GM12874 (cell line): Measurements from ENCODE around the gene C2CD3.

ENCODE experiments used
- CTCF ChIP-seq: IDR thresholded peaks from 2 replicates; pipeline ENCODE4 v1.5.1; 2011; ENCODE audit warnings: low read depth, mild to moderate bottlenecking, control low read depth, low read length, moderate library complexity; ENCODE audit not compliant: insufficient read depth

The C2CD3 gene

GRCh38 chr11:73990730-73991129 lies 180.1 kb downstream of the C2CD3 start:
- TF ChIP-seq CTCF = no peak

GRCh38 chr11:73989156-73989555 lies 181.6 kb downstream of the C2CD3 start:
- peak; percentile 21; the same call in 1 of the 2 replicates for TF ChIP-seq CTCF

- TF ChIP-seq CTCF = no peak
These were observed 182.6 kb downstream of the C2CD3 start for GRCh38 chr11:73988227-73988626.

- no peak for TF ChIP-seq CTCF
These were observed 186.9 kb downstream of the C2CD3 start for GRCh38 chr11:73983741-73984538.

- TF ChIP-seq CTCF = no peak
These were observed 187.6 kb downstream of the C2CD3 start for GRCh38 chr11:73982990-73983740.

GRCh38 chr11:73982595-73982989 lies 188.2 kb downstream of the C2CD3 start, which contains the start of gene UCP2:
UCP2 (minus strand) TSS chr11:73982843; CDS start chr11:73978378, 4,465 bp downstream.
- no peak for TF ChIP-seq CTCF

- no peak for TF ChIP-seq CTCF
These were observed 189.6 kb downstream of the C2CD3 start for GRCh38 chr11:73981051-73981805.
